HG02610 (cell line): ENCODE data around the gene KAT2B.

Source experiments
- ATAC-seq: cut with Tn5 transposase; IDR thresholded peaks from one replicate; pipeline ENCODE4 v1.9.1; 2021; ENCODE audit warnings: mild to moderate bottlenecking, moderate library complexity; ENCODE audit not compliant: unreplicated experiment

Gene KAT2B

DNA sequence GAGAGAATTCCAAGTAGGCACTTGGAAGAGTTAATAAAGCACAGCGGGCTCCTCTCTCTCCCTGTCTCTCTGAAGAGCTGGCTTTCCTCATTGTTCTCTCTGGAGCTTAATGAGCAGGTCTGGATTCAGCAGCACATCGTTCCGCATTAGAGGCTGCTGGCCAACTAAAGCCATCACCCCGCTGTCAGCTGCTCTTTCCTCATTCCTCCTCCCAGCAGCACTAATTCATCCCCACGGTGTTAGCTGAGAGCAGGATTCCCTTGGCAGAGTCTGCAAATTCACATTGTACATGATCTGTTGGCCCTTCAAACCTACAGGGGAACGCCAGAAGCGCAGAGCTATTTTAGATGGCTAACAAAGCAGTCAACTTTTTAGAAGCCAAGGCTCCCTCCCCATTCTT lies 101.6 kb downstream of the KAT2B start:
- ATAC-seq = no peak

DNA sequence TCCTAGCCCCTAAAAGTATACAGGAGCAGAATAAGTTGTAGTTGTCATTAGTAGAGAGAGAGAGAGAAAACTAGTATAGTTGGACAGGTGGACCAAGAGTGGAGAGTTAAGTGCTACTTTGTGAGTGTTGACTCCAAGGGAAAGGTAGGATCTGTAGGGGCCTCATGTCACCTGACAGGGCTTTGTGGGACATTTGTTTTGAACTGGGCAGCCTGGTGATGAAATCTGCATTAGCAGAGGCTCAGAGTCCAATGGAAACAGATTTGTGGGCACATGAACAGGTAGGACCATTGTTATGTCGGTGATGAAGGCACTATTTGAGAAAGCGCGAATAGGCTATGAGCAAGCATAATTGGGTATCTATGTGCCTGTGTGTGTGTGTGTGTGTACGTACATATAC lies 102.3 kb downstream of the KAT2B start:
- ATAC-seq = no peak

DNA sequence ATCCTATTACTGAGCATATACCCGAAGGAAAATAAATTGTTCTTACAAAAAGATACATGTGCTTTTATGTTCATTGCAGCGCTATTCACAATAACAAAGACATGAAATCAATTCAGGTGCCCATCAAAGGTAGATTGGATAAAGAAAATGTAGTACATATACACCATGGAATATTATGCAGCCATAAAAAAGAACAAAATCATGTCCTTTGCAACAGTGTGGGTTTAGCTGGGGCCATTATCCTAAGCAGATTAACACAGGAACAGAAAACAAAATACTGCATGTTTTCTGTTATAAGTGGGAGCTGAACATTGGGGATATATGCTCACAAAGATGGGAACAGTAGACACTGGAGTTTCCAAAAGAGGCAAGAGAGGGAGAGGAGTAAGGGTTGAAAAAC lies 103.3 kb downstream of the KAT2B start:
- no peak for ATAC-seq

DNA sequence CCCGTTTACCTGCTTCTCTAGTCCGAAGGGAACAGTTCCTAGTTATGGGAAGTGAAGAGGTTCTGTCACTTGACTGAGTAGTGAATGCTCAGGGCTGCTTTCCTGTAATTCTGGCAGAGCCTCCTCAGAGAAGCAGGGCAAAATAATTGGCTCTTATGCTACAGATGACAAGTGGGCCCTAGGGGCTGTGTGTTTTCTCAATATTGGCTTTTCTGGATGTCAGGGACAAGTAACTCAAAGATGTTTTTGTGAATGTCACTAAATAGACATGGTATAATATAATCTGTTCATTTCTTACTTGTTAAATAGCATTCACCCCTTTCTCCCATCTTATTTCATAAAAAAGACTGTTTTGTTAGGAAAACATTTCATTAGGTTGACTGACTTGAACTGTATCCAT lies 105.6 kb downstream of the KAT2B start:
- no peak for ATAC-seq

DNA sequence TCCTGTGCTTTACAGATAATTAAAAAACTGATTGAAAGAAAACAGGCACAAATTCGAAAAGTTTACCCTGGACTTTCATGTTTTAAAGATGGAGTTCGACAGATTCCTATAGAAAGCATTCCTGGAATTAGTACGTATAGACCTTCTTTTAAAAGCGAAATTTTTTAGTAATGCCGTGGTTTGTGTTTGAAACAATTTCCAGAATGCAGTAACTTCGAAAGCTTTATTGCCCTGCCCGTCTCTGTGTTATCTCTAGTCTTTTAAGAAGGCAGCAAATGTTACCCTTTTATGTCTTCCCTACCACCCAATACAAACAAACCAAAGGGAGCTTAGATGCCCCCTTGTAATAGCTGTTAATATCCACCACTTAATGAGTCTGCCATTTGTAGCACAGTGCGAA lies 106.1 kb downstream of the KAT2B start:
- no peak for ATAC-seq

DNA sequence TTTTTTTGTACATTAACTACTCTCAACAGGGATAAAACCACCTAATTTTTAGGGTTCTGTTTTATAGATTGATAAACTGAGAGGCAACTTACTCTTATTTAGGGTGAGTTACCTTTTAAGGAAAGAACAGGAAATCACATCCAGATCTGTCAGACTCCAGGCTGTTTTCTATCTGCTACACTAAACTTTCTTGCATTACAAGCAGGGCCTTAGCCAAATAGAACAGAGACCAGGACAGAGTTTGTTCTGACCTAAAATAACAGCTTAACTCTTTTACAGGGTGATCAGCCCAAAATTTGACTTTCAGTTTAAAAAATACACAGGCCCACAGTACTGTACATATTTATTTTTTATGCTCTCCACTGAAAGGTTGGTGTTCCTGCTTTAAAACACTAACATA lies 107.1 kb downstream of the KAT2B start:
- no peak for ATAC-seq

DNA sequence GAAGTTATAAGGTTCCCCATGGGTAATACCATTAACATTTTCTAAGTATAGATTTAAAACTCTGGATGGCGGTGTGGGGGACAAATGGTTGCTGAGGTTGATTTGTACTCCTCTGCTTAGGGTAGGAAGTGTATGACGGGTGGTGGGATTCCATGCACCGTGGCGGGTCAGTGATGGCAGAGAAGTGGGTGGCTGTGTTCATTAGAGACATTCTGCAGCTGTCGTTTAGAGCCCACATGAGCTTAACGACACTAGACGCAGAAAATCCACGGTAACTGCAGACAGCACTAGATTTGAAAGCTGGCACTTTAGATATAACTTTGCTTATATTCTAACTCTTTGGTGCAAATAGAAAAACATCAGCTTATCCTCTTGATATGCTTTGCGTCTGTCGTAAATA lies 108.2 kb downstream of the KAT2B start:
- ATAC-seq = no peak

DNA sequence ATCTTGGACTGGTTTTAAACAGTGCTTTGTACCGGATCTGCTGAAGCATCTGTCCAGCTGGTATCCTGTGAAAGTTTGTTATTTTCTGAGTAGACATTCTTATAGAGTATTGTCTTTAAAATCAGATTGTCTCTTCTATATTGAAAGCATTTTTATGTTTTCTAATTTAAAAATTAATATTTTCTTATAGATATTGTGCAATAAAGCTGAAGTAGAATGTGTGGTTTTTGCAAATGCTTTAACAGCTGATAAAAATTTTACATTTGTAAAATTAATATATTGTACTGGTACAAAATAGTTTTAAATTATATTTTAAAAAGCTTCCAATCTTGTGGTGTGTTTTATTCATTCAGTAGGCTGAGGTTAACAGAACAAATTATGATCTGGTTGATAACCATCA lies 113.8 kb downstream of the KAT2B start:
- ATAC-seq = no peak

DNA sequence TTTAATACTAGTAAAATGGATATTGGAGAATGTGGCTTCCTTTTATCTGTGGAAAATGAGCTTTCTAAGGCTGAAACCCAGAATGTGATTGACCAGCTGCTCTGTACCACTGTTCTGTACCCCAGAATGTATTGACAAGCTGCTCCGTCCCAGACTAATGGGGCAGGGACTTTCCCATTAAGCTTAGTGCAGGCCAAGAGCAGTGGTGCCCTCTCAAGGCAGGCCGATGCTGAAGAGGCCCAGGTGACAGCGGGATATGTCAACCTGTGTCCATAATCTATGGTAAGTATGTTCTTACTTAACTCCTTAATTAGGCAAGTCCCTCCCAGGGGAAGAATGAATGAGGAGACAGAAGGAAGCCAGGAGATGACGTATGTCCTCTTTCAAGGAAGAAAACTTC lies 114.7 kb downstream of the KAT2B start:
- ATAC-seq = no peak

DNA sequence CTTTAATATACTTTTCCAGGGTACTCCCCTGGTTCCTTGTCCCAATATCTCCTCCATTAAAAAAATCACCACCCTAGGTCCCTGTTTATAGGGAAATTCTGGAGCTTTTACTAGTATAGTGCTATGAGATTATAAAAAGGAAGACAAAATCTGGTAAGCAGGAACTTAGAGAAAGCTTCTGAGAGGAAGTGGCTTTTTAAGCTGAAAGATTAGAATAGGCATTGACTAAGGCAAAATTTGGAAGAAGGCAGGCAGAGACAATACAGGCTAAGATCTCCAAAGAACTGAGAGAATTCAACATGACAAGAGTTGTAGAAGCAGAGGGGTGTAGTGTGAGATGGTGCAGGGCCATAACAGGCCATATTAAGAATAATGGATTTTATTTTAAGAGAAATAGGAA lies 120.0 kb downstream of the KAT2B start:
- no peak for ATAC-seq

DNA sequence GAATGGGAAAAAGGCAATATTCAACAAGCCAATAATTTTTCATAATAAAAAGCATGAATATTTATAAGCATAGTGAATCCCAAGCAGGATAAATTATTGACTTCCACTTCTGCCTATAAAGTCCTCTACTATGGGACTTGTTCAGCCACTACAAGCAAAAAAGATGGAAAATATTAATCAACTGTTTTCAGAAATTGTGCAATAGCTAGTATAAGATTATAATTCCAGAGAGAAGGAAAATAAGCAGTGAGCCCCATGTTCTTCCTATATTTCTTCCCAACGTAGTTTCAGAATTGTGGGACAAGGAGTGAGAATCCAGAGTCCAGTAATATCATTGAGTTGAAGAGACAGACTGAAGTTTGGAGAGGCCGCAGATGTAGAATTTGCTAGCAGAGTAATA lies 121.5 kb downstream of the KAT2B start:
- no peak for ATAC-seq

DNA sequence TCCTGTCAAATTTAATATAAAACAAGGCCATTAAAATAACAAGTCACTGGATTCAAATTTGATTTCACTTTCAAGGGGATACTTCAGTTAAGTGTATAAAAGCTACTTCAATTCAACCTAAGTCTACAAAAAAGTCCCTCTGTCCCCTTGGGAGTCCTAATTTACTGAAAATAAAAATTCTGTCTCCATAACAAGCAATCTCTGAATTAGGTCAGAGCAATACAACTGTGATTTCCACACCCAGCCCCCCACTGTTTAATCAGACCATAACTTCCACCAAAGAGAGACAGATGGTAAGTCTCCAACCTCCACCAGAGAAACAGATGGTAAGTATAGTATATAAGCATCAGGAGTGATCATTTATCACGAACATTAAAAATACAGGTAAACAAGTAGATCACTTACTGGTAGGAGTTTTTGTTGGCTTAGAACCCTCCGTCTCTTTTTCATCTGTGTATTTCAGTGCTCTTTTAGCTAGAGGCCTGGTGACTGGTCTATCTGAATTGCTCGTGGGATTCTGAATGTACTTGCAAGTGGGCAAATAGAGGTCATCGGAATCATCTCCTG lies 133.7 kb downstream of the KAT2B start:
- ATAC-seq = no peak

DNA sequence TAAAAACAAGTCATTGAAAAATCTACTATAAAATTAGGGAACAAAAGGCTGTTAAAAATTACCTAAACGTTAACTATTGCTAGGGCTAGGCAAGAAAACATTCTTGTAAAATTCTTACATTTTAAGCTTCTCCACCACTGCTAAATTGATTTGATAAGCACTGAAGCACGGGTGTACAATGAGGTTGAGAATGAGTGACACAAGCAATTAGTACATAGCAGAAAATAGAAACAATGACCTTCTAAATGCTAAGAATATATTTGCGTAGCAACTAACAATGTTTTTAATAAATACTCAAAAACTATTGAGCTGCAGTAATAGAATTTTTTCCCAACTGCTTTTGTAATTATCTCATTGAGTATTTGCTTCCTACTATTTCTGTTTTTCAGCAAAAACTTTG lies 141.0 kb downstream of the KAT2B start:
- ATAC-seq = no peak

DNA sequence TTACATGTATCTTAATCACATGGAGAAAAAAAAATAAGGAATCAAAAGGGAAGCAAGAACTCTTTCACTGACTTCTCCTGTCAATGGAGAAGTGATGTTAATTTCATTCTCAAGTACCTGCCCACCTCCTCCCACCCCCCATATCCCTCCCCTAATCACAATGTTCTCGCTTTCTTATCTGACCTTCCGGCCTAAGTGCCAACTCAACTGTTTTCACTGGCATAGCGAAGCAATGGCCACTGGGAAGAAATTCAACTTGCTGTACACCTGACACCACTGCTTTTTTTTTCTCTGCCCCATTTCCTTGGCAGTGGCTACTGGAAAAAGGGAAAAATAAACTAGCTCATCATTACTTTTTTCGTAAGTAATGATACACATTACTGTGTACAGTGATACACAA lies 142.0 kb downstream of the KAT2B start:
- no peak for ATAC-seq

DNA sequence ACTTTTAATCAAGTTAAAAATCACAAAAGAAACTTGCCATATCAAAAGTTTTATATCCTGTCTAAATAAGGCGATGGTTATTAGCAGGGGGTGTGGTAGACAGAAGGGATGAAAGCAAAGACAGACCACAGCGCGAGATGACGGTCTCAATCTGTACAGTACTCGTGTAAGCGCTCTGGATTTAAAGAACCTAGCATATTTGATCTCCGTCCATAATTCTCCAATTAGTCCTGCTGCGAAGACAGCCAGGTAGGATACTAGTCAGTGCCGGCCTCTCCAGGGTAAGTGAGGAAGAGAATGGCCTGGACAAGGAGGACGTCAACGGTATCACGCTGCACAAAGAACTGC lies 145.1 kb downstream of the KAT2B start:
- peak; percentile 10 for ATAC-seq

DNA sequence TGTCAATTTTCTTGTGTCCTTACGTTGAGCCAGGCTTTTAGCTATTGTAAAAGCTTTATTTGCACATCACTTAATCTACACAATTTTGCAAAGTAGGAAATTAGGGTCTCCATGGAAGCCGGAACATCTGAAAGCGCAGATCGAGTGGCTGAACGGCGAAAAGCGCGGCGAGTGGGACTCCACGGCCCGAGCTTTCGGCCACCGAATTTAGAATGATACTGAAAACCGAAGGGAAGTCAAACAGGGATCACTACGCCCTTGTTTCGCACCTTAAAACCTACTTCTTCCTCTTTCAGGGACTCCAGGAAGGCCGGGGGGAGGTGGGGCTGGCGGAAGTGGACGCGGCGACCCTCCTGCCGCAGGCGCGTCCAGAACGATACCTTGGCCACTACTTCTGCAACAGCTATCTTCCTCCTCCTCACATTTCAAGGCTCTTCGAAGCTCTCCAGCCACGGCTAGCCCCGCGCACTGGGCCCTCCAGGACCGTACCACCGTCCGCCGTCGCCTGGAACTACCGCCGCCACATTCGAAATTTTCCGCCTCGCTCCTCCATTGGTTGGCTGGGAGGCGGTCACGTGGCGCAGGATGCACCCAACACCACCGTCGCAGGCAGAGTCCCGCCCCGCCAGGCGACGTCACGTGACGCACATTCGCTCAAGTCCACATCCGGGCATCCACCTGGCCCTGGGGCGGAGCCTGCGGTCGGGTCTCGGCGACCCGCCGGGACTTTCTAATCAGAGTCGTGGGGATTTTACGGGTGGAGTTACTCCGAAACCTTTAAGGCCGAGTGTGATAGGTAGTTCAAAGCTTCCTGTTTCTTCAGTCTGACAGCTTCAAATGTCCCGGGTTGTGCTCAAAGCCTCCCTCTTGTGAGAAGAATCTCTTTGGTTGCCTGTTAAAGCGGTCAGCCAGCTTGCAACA lies 145.7 kb downstream of the KAT2B start, which contains the start of gene SGO1:
Gene SGO1, minus strand, starts transcription at position 528 of the 921 bp plus-strand sequence. CDS start 2,179 bp downstream, outside the sequence.
- peak; percentile 97 for ATAC-seq

DNA sequence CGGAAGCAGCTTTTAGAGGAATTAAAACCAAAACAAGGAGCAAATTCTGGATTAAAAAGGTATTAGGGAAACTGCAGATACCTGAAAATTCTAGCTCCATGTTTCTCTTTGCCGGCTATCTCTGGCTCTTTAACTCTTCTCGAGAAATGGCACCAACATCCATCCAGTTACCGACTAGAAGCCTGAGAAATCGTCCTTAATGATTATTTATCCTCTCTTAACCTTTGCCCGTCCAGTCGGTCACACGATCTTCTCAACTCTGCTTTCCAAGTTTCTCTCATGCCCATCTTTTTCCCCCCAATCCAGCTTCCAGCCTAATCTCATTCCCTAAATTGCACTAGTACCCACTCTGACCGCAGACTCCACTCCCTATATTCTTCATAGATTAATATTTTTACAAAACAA lies 146.4 kb downstream of the KAT2B start:
- peak; percentile 4 for ATAC-seq

DNA sequence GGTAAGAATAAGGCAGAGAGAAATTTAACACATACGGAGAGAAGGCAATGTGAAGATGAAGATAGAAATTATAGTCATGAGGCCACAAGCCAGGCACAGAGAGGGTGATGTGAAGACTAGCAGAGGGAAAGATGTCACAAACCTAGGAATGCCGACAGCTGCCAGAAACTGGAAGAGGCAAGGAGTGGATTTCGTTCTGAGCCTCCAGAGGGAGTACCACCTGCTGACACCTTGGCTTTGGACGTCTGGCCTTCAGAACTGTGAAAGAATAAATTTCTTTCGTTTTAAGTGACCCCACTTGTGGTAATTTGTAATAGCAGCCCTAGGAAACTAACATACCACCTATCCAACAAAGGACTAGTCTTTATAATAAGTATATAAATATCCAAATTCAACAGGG lies 150.7 kb downstream of the KAT2B start:
- ATAC-seq = no peak

DNA sequence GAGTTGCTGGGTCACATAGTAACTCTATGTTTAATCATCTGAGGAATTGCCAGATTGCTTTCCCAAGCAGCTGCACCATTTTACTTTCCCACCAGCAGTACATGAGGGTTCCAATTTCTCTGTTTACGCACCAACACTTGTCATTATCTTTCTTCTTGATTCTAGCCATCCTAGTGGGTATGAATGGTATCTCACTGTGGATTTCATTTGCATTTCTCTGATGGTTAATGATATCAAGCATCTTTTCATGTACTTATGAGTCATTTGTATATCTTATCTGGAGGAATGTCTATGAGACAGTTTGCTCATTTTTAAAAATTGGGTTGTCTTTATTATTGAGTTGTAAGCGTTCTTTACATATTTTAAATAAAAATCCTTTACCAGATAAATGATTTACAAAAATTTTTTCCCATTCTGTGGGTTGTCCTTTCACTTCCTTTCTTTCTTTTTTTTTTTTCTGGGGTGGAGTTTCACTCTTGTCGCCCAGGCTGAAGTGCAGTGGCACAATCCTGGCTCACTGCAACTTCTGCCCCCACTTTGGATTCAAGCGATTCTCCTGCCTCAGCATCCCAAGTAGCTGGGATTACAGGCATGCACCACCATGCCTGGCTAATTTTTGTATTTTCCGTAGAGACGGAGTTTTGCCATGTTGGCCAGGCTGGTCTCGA lies 154.7 kb downstream of the KAT2B start:
- no peak for ATAC-seq

DNA sequence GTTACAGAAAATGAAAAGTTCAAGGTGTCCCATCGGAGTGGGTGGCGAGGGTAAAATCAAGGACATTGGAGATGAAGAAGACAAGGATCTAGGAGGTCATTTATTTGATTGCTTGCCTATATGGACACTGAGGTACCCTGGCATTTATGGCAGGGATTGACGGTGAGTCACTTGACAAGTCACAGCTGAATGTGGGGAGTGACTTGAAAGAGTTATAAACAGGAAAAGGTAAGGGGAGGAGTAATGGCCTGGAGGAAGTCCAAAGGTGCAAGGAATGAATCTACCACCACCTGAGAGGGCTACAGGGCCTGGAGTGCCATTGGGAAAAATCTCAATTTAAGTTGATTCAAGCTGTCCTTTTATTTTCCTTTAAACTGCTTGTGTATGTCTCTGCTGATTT lies 157.5 kb downstream of the KAT2B start:
- no peak for ATAC-seq

DNA sequence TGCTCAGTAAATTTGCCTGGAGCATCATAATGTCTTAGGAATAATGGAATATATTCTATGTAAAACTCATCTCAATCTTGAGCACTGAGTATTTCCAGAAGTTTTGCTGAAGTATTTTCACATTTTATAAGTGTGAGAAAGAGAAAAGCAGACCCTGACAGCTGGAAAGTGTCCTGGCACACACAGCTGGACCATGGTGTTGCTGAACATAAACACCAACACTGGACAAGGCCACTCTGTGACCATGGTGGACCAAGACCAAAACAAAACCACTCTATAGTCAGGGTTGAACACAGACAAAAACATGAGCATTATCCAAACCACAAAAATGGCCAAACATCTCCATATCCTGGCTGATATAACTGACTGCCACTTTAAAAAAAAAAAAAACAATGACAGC lies 160.9 kb downstream of the KAT2B start:
- no peak for ATAC-seq
